Esophagus squamous epithelium (tissue), 5 donors: ENCODE measurements around the gene CTSF. TPM values are rescaled to one million over a fixed set of nuclear protein-coding genes. Genes with fewer than 3 reads are reported as not detected.

Experiments used
- DNase-seq: peaks from one replicate; lab custom pipeline; 2025; lab: John Stamatoyannopoulos, UW
- H3K27ac ChIP-seq, 4 donors: fragments of 200-600 bp; sonication (generic); one replicate each; pipeline ENCODE4 v1.5.1; 2016 to 2019; ENCODE audit warnings: mild to moderate bottlenecking in 1 of 4
- H3K27me3 ChIP-seq, 4 donors: fragments of 200-600 bp; sonication (generic); 1 replicate in 3 of 4; 2 replicates in 1 of 4; pipeline versions ENCODE4 v1.5.1 to v1.6.0; 2017 to 2021; ENCODE audit warnings: antibody characterized with exemption in 1 of 4
- H3K36me3 ChIP-seq, 3 donors: fragments of 200-600 bp; sonication (generic); one replicate each; pipeline ENCODE4 v1.5.1; 2016 to 2019
- H3K4me1 ChIP-seq, 3 donors: fragments of 200-600 bp; sonication (generic); one replicate each; pipeline ENCODE4 v1.5.1; 2017 to 2019
- H3K4me3 ChIP-seq, 4 donors: fragments of 200-600 bp; sonication (generic); 1 replicate in 3 of 4; 2 replicates in 1 of 4; pipeline ENCODE4 v1.5.1; 2016 to 2019; ENCODE audit warnings: mild to moderate bottlenecking in 2 of 4, moderate library complexity in 1 of 4
- H3K9me3 ChIP-seq, 3 donors: fragments of 200-600 bp; sonication (generic); one replicate each; pipeline ENCODE4 v1.5.1; 2016 to 2019
- CTCF ChIP-seq, 6 experiments: fragments of 450-650 bp in 4 of 6; fragments of 200-600 bp in 2 of 6; sonication (generic) in 2 of 6; IDR thresholded peaks; one replicate each; pipeline ENCODE4 v1.5.1; 2016 to 2019; ENCODE audit warnings: antibody characterized with exemption in 6 of 6, mild to moderate bottlenecking in 4 of 6, moderate library complexity in 4 of 6
- POLR2A ChIP-seq, 4 donors: fragments of 450-650 bp; IDR thresholded peaks; one replicate each; pipeline ENCODE4 v1.6.1; 2017; ENCODE audit warnings: antibody characterized with exemption in 4 of 4, mild to moderate bottlenecking in 4 of 4, moderate library complexity in 3 of 4
- WGBS, 2 donors: methylation state at CpG; one replicate each; pipeline ENCODE4 v1.1.5; 2018; 5-methylcytosine and 5-hydroxymethylcytosine counted together
- intact Hi-C: fragments of 100-400 bp; cut with DNase I; formaldehyde crosslinking; loops from one replicate; pipeline ENCODE4 v1.15.0; 2022
- total RNA-seq, 4 donors: library from RNA; depleted of rRNA; stranded (reverse); fragments of >200 nt; gene quantifications; one replicate each; pipeline ENCODE4 v1.1.0, GENCODE V29; 2016
- donor health status: DM: yes; HTN: yes; CAD: no.

Gene CTSF
- total RNA-seq: 10 to 100 TPM in 2 of 4 donors, 1 to 10 TPM in 2; 3.3 to 47.3 (median 13.0) TPM

- Histone ChIP-seq H3K27ac (peak within 1 kb of the TSS in 3 of 4 donors; percentile 26 to 70 (median 40)), H3K4me1 (peaks cover 11 to 20% (median 14%) of the 10 kb centered on the region in 3 donors), H3K9me3 (no peaks in the 10 kb centered on the region), H3K36me3 (peaks cover 0 to 28% (median 0%) of the 10 kb centered on the region in 3 donors), H3K4me3 (peak within 1 kb of the TSS; percentile 48 to 86 (median 62)), H3K27me3 (peaks cover 0 to 9% (median 0%) of the 10 kb centered on the region in 4 donors)
- intact Hi-C loops: no loop called here
- WGBS, 2 donors: 13 to 24% methylated on average over 12 to 13 of the region's 77 CpGs
- TF ChIP-seq POLR2A (IDR thresholded peaks at IDR 0.05): peak in 1 of 4 donors; percentile 17
- TF ChIP-seq CTCF (IDR thresholded peaks at IDR 0.05): no peak
- DNase-seq: no peak
Observed at GRCh38 chr11:66568124-66568916, at the start of gene CTSF. Gene CTSF (minus strand): TSS chr11:66568606. CDS start chr11:66568486, 120 bp downstream.

GRCh38 chr11:66617155-66617834, 48.9 kb upstream of the CTSF start:
- Histone ChIP-seq H3K36me3 (peaks cover 0 to 14% (median 3%) of the 10 kb centered on the region in 3 donors), H3K4me1 (peaks cover 22 to 64% (median 32%) of the 10 kb centered on the region in 3 donors), H3K27ac (peak overlapping the region; percentile 97), H3K9me3 (no peaks in the 10 kb centered on the region), H3K4me3 (peak overlapping the region; percentile 83 to 97 (median 90)), H3K27me3 (no peaks in the 10 kb centered on the region)
- TF ChIP-seq POLR2A (IDR thresholded peaks at IDR 0.05) (no peak), CTCF (IDR thresholded peaks at IDR 0.05) (no peak)
- WGBS, 2 donors: 1 to 5% methylated on average over 7 to 17 of the region's 38 CpGs
- intact Hi-C loops: loop anchor here (5.0 kb wide), 1 partner anchor 60 kb away; the partner anchor contains the start of gene RBM4B
- DNase-seq: no peak

GRCh38 chr11:66616379-66617154, 48.2 kb upstream of the CTSF start, which contains the start of gene RBM14:
Gene RBM14 (plus strand): TSS chr11:66616630. CDS start chr11:66616721, 91 bp downstream.
- Histone ChIP-seq H3K9me3 (no peaks in the 10 kb centered on the region), H3K27ac (peak within 1 kb of the TSS; percentile 97), H3K27me3 (no peaks in the 10 kb centered on the region), H3K4me1 (peaks cover 22 to 57% (median 25%) of the 10 kb centered on the region in 3 donors), H3K36me3 (peaks cover 0 to 7% (median 2%) of the 10 kb centered on the region in 3 donors), H3K4me3 (peak within 1 kb of the TSS; percentile 83 to 97 (median 90))
- WGBS, 2 donors: 0 to 1% methylated on average over 12 to 13 of the region's 90 CpGs
- intact Hi-C loops: loop anchor here (5.0 kb wide), 1 partner anchor 61 kb away; the partner anchor contains the start of gene RBM4B
- DNase-seq: peak; percentile 89
- TF ChIP-seq POLR2A (IDR thresholded peaks at IDR 0.05) (peak; percentile 40 to 100 (median 98)), CTCF (IDR thresholded peaks at IDR 0.05) (peak in 1 of 6 experiments; percentile 12)

GRCh38 chr11:66614073-66614472, 45.7 kb upstream of the CTSF start:
- Histone ChIP-seq H3K36me3 (no peaks in the 10 kb centered on the region), H3K4me3 (no peak overlapping the region), H3K4me1 (peaks cover 10 to 32% (median 13%) of the 10 kb centered on the region in 3 donors), H3K27ac (no peak overlapping the region), H3K9me3 (no peaks in the 10 kb centered on the region), H3K27me3 (no peaks in the 10 kb centered on the region)
- 89 to 94% methylated on average over 9 to 10 of the region's 13 CpGs for WGBS, 2 donors
- DNase-seq: no peak
- intact Hi-C loops: no loop called here
- TF ChIP-seq POLR2A (IDR thresholded peaks at IDR 0.05): no peak

GRCh38 chr11:66612458-66612857, 44.1 kb upstream of the CTSF start:
- no peak for DNase-seq
- intact Hi-C loops: no loop called here
- no peak overlapping the region for H3K4me3 ChIP-seq
- H3K27me3 ChIP-seq: no peaks in the 10 kb centered on the region
- 83 to 100% methylated on average over 1 of the region's 1 CpG for WGBS, 2 donors
- H3K9me3 ChIP-seq: no peaks in the 10 kb centered on the region
- no peaks in the 10 kb centered on the region for H3K36me3 ChIP-seq
- H3K4me1 ChIP-seq: peaks cover 6 to 27% (median 14%) of the 10 kb centered on the region in 3 donors
- no peak overlapping the region for H3K27ac ChIP-seq
- TF ChIP-seq POLR2A (IDR thresholded peaks at IDR 0.05): no peak
- TF ChIP-seq CTCF (IDR thresholded peaks at IDR 0.05): no peak
